ENCODE measurements around the gene MYO1F.

Gene MYO1F

DNA sequence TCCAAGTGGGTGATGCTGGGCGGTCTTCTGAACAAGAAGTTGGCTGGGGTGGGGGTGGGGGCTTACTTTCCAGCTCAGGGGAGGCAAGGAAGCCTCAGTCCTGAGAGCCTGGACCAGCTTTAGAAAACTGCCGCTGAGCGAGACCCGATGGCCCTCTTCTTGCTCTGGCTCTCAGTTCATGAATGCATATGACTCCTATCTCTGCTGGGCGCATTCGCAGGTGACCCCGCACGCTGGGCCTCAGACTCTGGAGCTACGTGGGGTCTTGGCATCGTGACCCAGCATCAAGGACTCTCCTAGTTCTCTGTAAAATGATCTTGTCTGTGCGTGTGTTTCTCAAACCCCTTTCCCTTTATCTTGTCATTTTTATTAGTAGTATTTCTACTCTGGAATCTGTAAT, 94.5 kb downstream of the MYO1F start:
- H3K4me3 ChIP-seq (ENCODE audit: low read length), result no peak overlapping the region
- H2BK120ac ChIP-seq (ENCODE audit: low read depth, low read length), result no peak overlapping the region
- no CpG with 5 or more reads among the region's 11 CpGs for WGBS (ENCODE audit: extremely low coverage, insufficient coverage, low lambda C conversion rate)
- H3K9ac ChIP-seq (ENCODE audit: low read length), result no peak overlapping the region
- no peak for DNase-seq
- peaks cover 29% of the 10 kb centered on the region for H3K36me3 ChIP-seq (ENCODE audit: control insufficient read depth, insufficient read depth, low read length)
- H4K8ac ChIP-seq (ENCODE audit: low read depth, low read length), result no peak overlapping the region
- H3K27me3 ChIP-seq (ENCODE audit: insufficient read depth, low read length, poor library complexity), result no peaks in the 10 kb centered on the region
- no peak overlapping the region for H2BK15ac ChIP-seq (replicated peaks; ENCODE audit: low read depth)
- peaks cover 23% of the 10 kb centered on the region for H3K79me1 ChIP-seq (ENCODE audit: low read length)
- no peak overlapping the region for H2BK5ac ChIP-seq (ENCODE audit: low read length)
- no peak overlapping the region for H3K18ac ChIP-seq (ENCODE audit: low read length)
- H3K56ac ChIP-seq (ENCODE audit: low read length), result no peak overlapping the region
- H3K79me2 ChIP-seq (ENCODE audit: control insufficient read depth, insufficient read depth, low read length), result peaks cover 40% of the 10 kb centered on the region
- H4K5ac ChIP-seq (ENCODE audit: low read length), result no peak overlapping the region
- H3K4me1 ChIP-seq (ENCODE audit: control insufficient read depth, low read depth, low read length), result no peaks in the 10 kb centered on the region
- H3K23ac ChIP-seq (ENCODE audit: low read length), result no peak overlapping the region
- no peak overlapping the region for H2AK5ac ChIP-seq (ENCODE audit: low read length)
- H3K4me2 ChIP-seq (ENCODE audit: low read length), result no peak overlapping the region
- no peak overlapping the region for H3K4ac ChIP-seq (ENCODE audit: low read depth, low read length)
- H3K27ac ChIP-seq (ENCODE audit: low read depth, low read length), result no peak overlapping the region

DNA sequence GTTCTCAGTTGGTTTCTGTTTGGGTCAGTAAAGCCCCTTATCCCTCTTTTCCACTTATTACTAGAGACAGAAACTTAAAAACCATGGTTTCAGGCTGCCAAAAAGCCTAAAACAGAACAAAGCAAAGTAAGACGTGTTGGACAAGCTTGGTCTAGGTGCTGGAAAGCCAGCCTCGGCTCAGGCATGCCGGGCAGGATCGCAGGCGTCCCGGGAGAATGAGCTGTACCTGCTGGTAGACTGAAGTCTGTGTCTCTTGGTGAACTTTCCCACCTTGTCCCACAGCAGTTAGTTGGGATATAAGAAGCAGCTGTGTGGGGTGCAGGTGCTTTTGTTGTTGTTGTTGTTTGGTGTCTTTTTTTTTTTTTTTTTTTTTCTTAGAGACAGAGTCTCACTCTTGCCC, 95.6 kb downstream of the MYO1F start:
- Histone ChIP-seq H3K56ac (ENCODE audit: low read length) (no peak overlapping the region), H3K36me3 (ENCODE audit: control insufficient read depth, insufficient read depth, low read length) (peaks cover 24% of the 10 kb centered on the region), H3K27ac (ENCODE audit: low read depth, low read length) (no peak overlapping the region), H3K9ac (ENCODE audit: low read length) (no peak overlapping the region), H3K4ac (ENCODE audit: low read depth, low read length) (no peak overlapping the region), H3K79me1 (ENCODE audit: low read length) (peaks cover 26% of the 10 kb centered on the region), H3K4me1 (ENCODE audit: control insufficient read depth, low read depth, low read length) (no peaks in the 10 kb centered on the region), H2BK5ac (ENCODE audit: low read length) (no peak overlapping the region), H2BK120ac (ENCODE audit: low read depth, low read length) (no peak overlapping the region), H4K8ac (ENCODE audit: low read depth, low read length) (no peak overlapping the region), H2AK5ac (ENCODE audit: low read length) (no peak overlapping the region), H2BK15ac (replicated peaks; ENCODE audit: low read depth) (no peak overlapping the region), H3K4me2 (ENCODE audit: low read length) (no peak overlapping the region), H3K18ac (ENCODE audit: low read length) (no peak overlapping the region), H3K4me3 (ENCODE audit: low read length) (no peak overlapping the region), H3K27me3 (ENCODE audit: insufficient read depth, low read length, poor library complexity) (no peaks in the 10 kb centered on the region), H3K79me2 (ENCODE audit: control insufficient read depth, insufficient read depth, low read length) (peaks cover 50% of the 10 kb centered on the region), H3K23ac (ENCODE audit: low read length) (no peak overlapping the region), H4K5ac (ENCODE audit: low read length) (no peak overlapping the region)
- no peak for DNase-seq
- no CpG with 5 or more reads among the region's 6 CpGs for WGBS (ENCODE audit: extremely low coverage, insufficient coverage, low lambda C conversion rate)

DNA sequence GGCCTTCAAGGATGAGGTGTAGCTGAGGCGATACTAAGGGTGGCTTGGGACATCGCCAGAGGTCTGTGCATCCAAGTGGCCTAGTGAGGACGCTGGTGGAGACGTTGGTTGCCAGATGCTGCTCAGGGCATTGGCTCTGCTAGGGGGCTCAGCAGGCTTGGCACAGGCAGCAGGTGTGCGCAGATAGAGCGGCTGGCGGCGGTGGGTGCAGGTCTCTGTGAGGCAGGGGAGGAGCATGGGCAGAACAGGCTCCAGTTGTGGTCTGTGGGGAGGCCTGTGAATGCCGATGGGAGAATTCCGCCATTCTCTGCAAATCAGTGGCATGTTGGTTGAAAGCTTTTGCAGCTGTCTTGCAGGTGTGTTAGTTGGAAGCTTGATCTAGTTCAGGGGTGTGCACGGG, 96.0 kb downstream of the MYO1F start:
- no peak overlapping the region for H3K4ac ChIP-seq (ENCODE audit: low read depth, low read length)
- H2AK5ac ChIP-seq (ENCODE audit: low read length), result no peak overlapping the region
- DNase-seq, result no peak
- H2BK15ac ChIP-seq (replicated peaks; ENCODE audit: low read depth), result no peak overlapping the region
- H3K18ac ChIP-seq (ENCODE audit: low read length), result no peak overlapping the region
- no peak overlapping the region for H2BK120ac ChIP-seq (ENCODE audit: low read depth, low read length)
- no CpG with 5 or more reads among the region's 11 CpGs for WGBS (ENCODE audit: extremely low coverage, insufficient coverage, low lambda C conversion rate)
- H3K4me3 ChIP-seq (ENCODE audit: low read length), result no peak overlapping the region
- no peak overlapping the region for H2BK5ac ChIP-seq (ENCODE audit: low read length)
- H3K36me3 ChIP-seq (ENCODE audit: control insufficient read depth, insufficient read depth, low read length), result peaks cover 27% of the 10 kb centered on the region
- H3K56ac ChIP-seq (ENCODE audit: low read length), result no peak overlapping the region
- H3K23ac ChIP-seq (ENCODE audit: low read length), result no peak overlapping the region
- H3K4me1 ChIP-seq (ENCODE audit: control insufficient read depth, low read depth, low read length), result no peaks in the 10 kb centered on the region
- peaks cover 54% of the 10 kb centered on the region for H3K79me2 ChIP-seq (ENCODE audit: control insufficient read depth, insufficient read depth, low read length)
- H4K8ac ChIP-seq (ENCODE audit: low read depth, low read length), result no peak overlapping the region
- no peaks in the 10 kb centered on the region for H3K27me3 ChIP-seq (ENCODE audit: insufficient read depth, low read length, poor library complexity)
- no peak overlapping the region for H3K27ac ChIP-seq (ENCODE audit: low read depth, low read length)
- H3K4me2 ChIP-seq (ENCODE audit: low read length), result no peak overlapping the region
- H4K5ac ChIP-seq (ENCODE audit: low read length), result no peak overlapping the region
- H3K9ac ChIP-seq (ENCODE audit: low read length), result no peak overlapping the region
- peaks cover 26% of the 10 kb centered on the region for H3K79me1 ChIP-seq (ENCODE audit: low read length)

DNA sequence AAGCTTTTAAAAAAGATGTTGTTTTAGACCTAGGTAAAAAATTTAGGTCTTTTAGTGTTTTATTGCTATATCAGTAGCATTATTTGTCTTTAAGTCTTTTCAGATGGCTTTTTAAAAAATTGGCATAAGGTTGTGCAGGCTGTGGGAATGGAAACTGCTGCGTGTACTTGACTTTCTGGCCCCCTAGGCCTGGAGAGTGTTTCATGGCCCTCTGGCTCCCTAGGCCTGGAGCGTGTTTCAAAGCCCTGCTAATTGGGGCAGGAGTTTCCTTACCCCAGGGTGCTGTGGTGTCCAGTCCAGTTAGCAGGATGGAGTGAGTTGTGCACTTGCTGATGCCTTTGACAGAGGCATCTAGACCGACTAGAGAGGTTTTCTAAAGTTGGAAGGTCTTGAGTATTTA, 98.6 kb downstream of the MYO1F start:
- WGBS (ENCODE audit: extremely low coverage, insufficient coverage, low lambda C conversion rate), result no CpG with 5 or more reads among the region's 3 CpGs
- no peak overlapping the region for H3K56ac ChIP-seq (ENCODE audit: low read length)
- H2BK15ac ChIP-seq (replicated peaks; ENCODE audit: low read depth), result no peak overlapping the region
- H3K79me1 ChIP-seq (ENCODE audit: low read length), result peaks cover 32% of the 10 kb centered on the region
- H3K36me3 ChIP-seq (ENCODE audit: control insufficient read depth, insufficient read depth, low read length), result peaks cover 32% of the 10 kb centered on the region
- H3K27ac ChIP-seq (ENCODE audit: low read depth, low read length), result no peak overlapping the region
- no peak overlapping the region for H3K18ac ChIP-seq (ENCODE audit: low read length)
- H3K4ac ChIP-seq (ENCODE audit: low read depth, low read length), result no peak overlapping the region
- no peak overlapping the region for H3K4me3 ChIP-seq (ENCODE audit: low read length)
- DNase-seq, result no peak
- no peak overlapping the region for H3K9ac ChIP-seq (ENCODE audit: low read length)
- H3K4me1 ChIP-seq (ENCODE audit: control insufficient read depth, low read depth, low read length), result no peaks in the 10 kb centered on the region
- H2AK5ac ChIP-seq (ENCODE audit: low read length), result no peak overlapping the region
- H3K27me3 ChIP-seq (ENCODE audit: insufficient read depth, low read length, poor library complexity), result no peaks in the 10 kb centered on the region
- no peak overlapping the region for H2BK5ac ChIP-seq (ENCODE audit: low read length)
- H4K8ac ChIP-seq (ENCODE audit: low read depth, low read length), result no peak overlapping the region
- no peak overlapping the region for H4K5ac ChIP-seq (ENCODE audit: low read length)
- no peak overlapping the region for H3K23ac ChIP-seq (ENCODE audit: low read length)
- no peak overlapping the region for H2BK120ac ChIP-seq (ENCODE audit: low read depth, low read length)
- H3K4me2 ChIP-seq (ENCODE audit: low read length), result no peak overlapping the region
- H3K79me2 ChIP-seq (ENCODE audit: control insufficient read depth, insufficient read depth, low read length), result peaks cover 73% of the 10 kb centered on the region

GRCh38 chr19:8477889-8478288, 99.4 kb downstream of the MYO1F start:
- Histone ChIP-seq H3K9ac (ENCODE audit: low read length) (no peak overlapping the region), H3K18ac (ENCODE audit: low read length) (no peak overlapping the region), H2BK120ac (ENCODE audit: low read depth, low read length) (no peak overlapping the region), H3K27me3 (ENCODE audit: insufficient read depth, low read length, poor library complexity) (no peaks in the 10 kb centered on the region), H3K56ac (ENCODE audit: low read length) (no peak overlapping the region), H2BK5ac (ENCODE audit: low read length) (no peak overlapping the region), H3K4me3 (ENCODE audit: low read length) (no peak overlapping the region), H3K4ac (ENCODE audit: low read depth, low read length) (no peak overlapping the region), H3K27ac (ENCODE audit: low read depth, low read length) (no peak overlapping the region), H3K4me2 (ENCODE audit: low read length) (no peak overlapping the region), H4K8ac (ENCODE audit: low read depth, low read length) (no peak overlapping the region), H3K79me1 (ENCODE audit: low read length) (peaks cover 29% of the 10 kb centered on the region), H4K5ac (ENCODE audit: low read length) (no peak overlapping the region), H3K79me2 (ENCODE audit: control insufficient read depth, insufficient read depth, low read length) (peaks cover 72% of the 10 kb centered on the region), H2BK15ac (replicated peaks; ENCODE audit: low read depth) (no peak overlapping the region), H2AK5ac (ENCODE audit: low read length) (no peak overlapping the region), H3K4me1 (ENCODE audit: control insufficient read depth, low read depth, low read length) (no peaks in the 10 kb centered on the region), H3K36me3 (ENCODE audit: control insufficient read depth, insufficient read depth, low read length) (peaks cover 33% of the 10 kb centered on the region), H3K23ac (ENCODE audit: low read length) (no peak overlapping the region)
- WGBS (ENCODE audit: extremely low coverage, insufficient coverage, low lambda C conversion rate), result no CpG with 5 or more reads among the region's 4 CpGs
- no peak for DNase-seq

DNA sequence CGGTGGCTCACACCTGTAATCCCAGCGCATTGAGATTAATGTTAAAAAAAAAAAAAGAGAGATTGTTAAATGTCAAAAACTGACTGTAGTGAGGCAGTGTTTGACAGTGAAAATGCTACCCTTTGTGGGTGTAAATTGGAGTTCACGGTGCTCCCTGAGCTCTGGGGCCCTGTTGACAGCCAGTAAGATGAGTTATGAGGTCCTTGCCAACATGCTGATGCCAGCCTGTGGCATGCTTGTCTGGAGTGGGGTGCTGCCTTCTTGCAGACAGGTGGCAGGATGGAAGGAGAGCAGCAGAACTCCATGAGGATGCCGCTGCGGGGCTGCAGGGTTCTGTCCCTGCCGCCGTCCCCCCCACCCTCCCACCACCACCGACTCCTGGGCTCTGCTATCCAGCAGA, 100.7 kb downstream of the MYO1F start:
- Histone ChIP-seq H3K4me3 (ENCODE audit: low read length) (no peak overlapping the region), H3K4me1 (ENCODE audit: control insufficient read depth, low read depth, low read length) (no peaks in the 10 kb centered on the region), H3K4ac (ENCODE audit: low read depth, low read length) (no peak overlapping the region), H3K79me2 (ENCODE audit: control insufficient read depth, insufficient read depth, low read length) (peaks cover 67% of the 10 kb centered on the region), H3K4me2 (ENCODE audit: low read length) (no peak overlapping the region), H3K9ac (ENCODE audit: low read length) (no peak overlapping the region), H2BK15ac (replicated peaks; ENCODE audit: low read depth) (no peak overlapping the region), H3K23ac (ENCODE audit: low read length) (no peak overlapping the region), H3K36me3 (ENCODE audit: control insufficient read depth, insufficient read depth, low read length) (peaks cover 35% of the 10 kb centered on the region), H3K18ac (ENCODE audit: low read length) (no peak overlapping the region), H4K5ac (ENCODE audit: low read length) (no peak overlapping the region), H2BK5ac (ENCODE audit: low read length) (no peak overlapping the region), H2AK5ac (ENCODE audit: low read length) (no peak overlapping the region), H3K56ac (ENCODE audit: low read length) (no peak overlapping the region), H3K79me1 (ENCODE audit: low read length) (peaks cover 25% of the 10 kb centered on the region), H4K8ac (ENCODE audit: low read depth, low read length) (no peak overlapping the region), H3K27ac (ENCODE audit: low read depth, low read length) (no peak overlapping the region), H2BK120ac (ENCODE audit: low read depth, low read length) (no peak overlapping the region), H3K27me3 (ENCODE audit: insufficient read depth, low read length, poor library complexity) (no peaks in the 10 kb centered on the region)
- DNase-seq, result no peak
- WGBS (ENCODE audit: extremely low coverage, insufficient coverage, low lambda C conversion rate), result no CpG with 5 or more reads among the region's 8 CpGs

Measured in mesendoderm (in vitro differentiated cells).